GM15510 (cell line): ENCODE data around the gene LGR6.

Source experiments
- POLR2A ChIP-seq: IDR thresholded peaks from 3 replicates; pipeline ENCODE4 v1.6.1; 2011; ENCODE audit warnings: borderline replicate concordance; ENCODE audit not compliant: insufficient read length; ENCODE audit errors: extremely low read depth

The LGR6 gene

GRCh38 chr1:202216691-202217090 lies 23.1 kb downstream of the LGR6 start:
- no peak for TF ChIP-seq POLR2A

GRCh38 chr1:202217516-202217915 lies 23.9 kb downstream of the LGR6 start:
- TF ChIP-seq POLR2A: no peak

GRCh38 chr1:202217951-202218350 lies 24.4 kb downstream of the LGR6 start:
- TF ChIP-seq POLR2A: no peak

GRCh38 chr1:202220733-202221132 lies 27.1 kb downstream of the LGR6 start:
- no peak for TF ChIP-seq POLR2A

GRCh38 chr1:202221911-202222909 lies 28.6 kb downstream of the LGR6 start:
- no peak for TF ChIP-seq POLR2A

- no peak for TF ChIP-seq POLR2A
These were observed 29.7 kb downstream of the LGR6 start for GRCh38 chr1:202223121-202223860.

- no peak for TF ChIP-seq POLR2A
These were observed 30.9 kb downstream of the LGR6 start for GRCh38 chr1:202224453-202224852.

- TF ChIP-seq POLR2A: no peak
These were observed 31.5 kb downstream of the LGR6 start for GRCh38 chr1:202225131-202225530.

- TF ChIP-seq POLR2A: no peak
These were observed 33.6 kb downstream of the LGR6 start for GRCh38 chr1:202227053-202227672.

GRCh38 chr1:202227997-202228401 lies 34.4 kb downstream of the LGR6 start:
- TF ChIP-seq POLR2A: no peak

- TF ChIP-seq POLR2A: no peak
These were observed 35.0 kb downstream of the LGR6 start for GRCh38 chr1:202228484-202229122.

- no peak for TF ChIP-seq POLR2A
These were observed 35.8 kb downstream of the LGR6 start for GRCh38 chr1:202229376-202229775.

GRCh38 chr1:202230061-202230938 lies 36.7 kb downstream of the LGR6 start:
- no peak for TF ChIP-seq POLR2A
